ENCODE measurements around the gene CABLES1.

CABLES1 gene

GRCh38 chr18:23291456-23292205 is 156.3 kb downstream of the CABLES1 start:
- Histone ChIP-seq H3K27me3 (ENCODE audit: insufficient read depth, low read depth, severe bottlenecking) (no peaks in the 10 kb centered on the region), H3K4me3 (ENCODE audit: low read depth, low read length) (no peak overlapping the region), H3K27ac (no peak overlapping the region), H3K36me3 (no peaks in the 10 kb centered on the region), H3K9me3 (ENCODE audit: severe bottlenecking) (no peaks in the 10 kb centered on the region)
- TF ChIP-seq CTCF (IDR thresholded peaks at IDR 0.05; ENCODE audit: low read depth, low read length) = no peak
- no peak for DNase-seq

GRCh38 chr18:23300231-23300805 is 165.0 kb downstream of the CABLES1 start:
- DNase-seq = peak; percentile 44
- H3K9me3 ChIP-seq (ENCODE audit: severe bottlenecking) = no peaks in the 10 kb centered on the region
- H3K36me3 ChIP-seq = no peaks in the 10 kb centered on the region
- H3K4me3 ChIP-seq (ENCODE audit: low read depth, low read length) = no peak overlapping the region
- H3K27ac ChIP-seq = peak overlapping the region; percentile 1
- no peak for TF ChIP-seq CTCF (IDR thresholded peaks at IDR 0.05; ENCODE audit: low read depth, low read length)
- H3K27me3 ChIP-seq (ENCODE audit: insufficient read depth, low read depth, severe bottlenecking) = no peaks in the 10 kb centered on the region

- no peaks in the 10 kb centered on the region for H3K27me3 ChIP-seq (ENCODE audit: insufficient read depth, low read depth, severe bottlenecking)
- TF ChIP-seq CTCF (IDR thresholded peaks at IDR 0.05; ENCODE audit: low read depth, low read length) = peak; percentile 17; the same call in 1 of the 2 replicates
- no peaks in the 10 kb centered on the region for H3K36me3 ChIP-seq
- DNase-seq = peak; percentile 83
- no peaks in the 10 kb centered on the region for H3K9me3 ChIP-seq (ENCODE audit: severe bottlenecking)
- H3K27ac ChIP-seq = no peak overlapping the region
- H3K4me3 ChIP-seq (ENCODE audit: low read depth, low read length) = no peak overlapping the region
Observed at GRCh38 chr18:23301972-23302371, 166.7 kb downstream of the CABLES1 start.

- Histone ChIP-seq H3K4me3 (ENCODE audit: low read depth, low read length) (no peak overlapping the region), H3K27ac (no peak overlapping the region), H3K27me3 (ENCODE audit: insufficient read depth, low read depth, severe bottlenecking) (no peaks in the 10 kb centered on the region), H3K9me3 (ENCODE audit: severe bottlenecking) (no peaks in the 10 kb centered on the region), H3K36me3 (no peaks in the 10 kb centered on the region)
- no peak for TF ChIP-seq CTCF (IDR thresholded peaks at IDR 0.05; ENCODE audit: low read depth, low read length)
- no peak for DNase-seq
Observed at GRCh38 chr18:23302511-23302850, 167.2 kb downstream of the CABLES1 start.

- H3K36me3 ChIP-seq = no peaks in the 10 kb centered on the region
- H3K9me3 ChIP-seq (ENCODE audit: severe bottlenecking) = no peaks in the 10 kb centered on the region
- TF ChIP-seq CTCF (IDR thresholded peaks at IDR 0.05; ENCODE audit: low read depth, low read length) = no peak
- no peak overlapping the region for H3K4me3 ChIP-seq (ENCODE audit: low read depth, low read length)
- no peak for DNase-seq
- no peaks in the 10 kb centered on the region for H3K27me3 ChIP-seq (ENCODE audit: insufficient read depth, low read depth, severe bottlenecking)
- no peak overlapping the region for H3K27ac ChIP-seq
Observed at GRCh38 chr18:23302851-23303527, 167.7 kb downstream of the CABLES1 start.

Data from WERI-Rb-1 (cell line).